Neural progenitor cell (in vitro differentiated cells): ENCODE measurements around the gene WFIKKN1.

ENCODE experiments used
- CTCF ChIP-seq: fragments of 200-600 bp; sonication (generic); IDR thresholded peaks from 2 replicates; pipeline ENCODE4 v1.5.1; 2017; ENCODE audit warnings: antibody characterized with exemption, mild to moderate bottlenecking
- EZH2 ChIP-seq: fragments of 200-600 bp; sonication (generic); IDR thresholded peaks from 2 replicates; pipeline ENCODE4 v1.6.1; 2017; ENCODE audit warnings: antibody characterized with exemption, mild to moderate bottlenecking, moderate library complexity

- no peak for TF ChIP-seq CTCF
- TF ChIP-seq EZH2: no peak
Observed at GRCh38 chr16:673399-673991, 42.7 kb downstream of the WFIKKN1 start.
